Trophoblast cell (in vitro differentiated cells and primary cell): ENCODE measurements around the gene TPK1.

ENCODE experiments used
- DNase-seq, 2 donors: peaks; one replicate each; pipeline ENCODE4 v3.0.0-alpha.2; 2016
- H2AFZ ChIP-seq: 2 replicates; pipeline ENCODE4 v1.6.1; 2013; ENCODE audit warnings: low read length, moderate library complexity, mild to moderate bottlenecking; ENCODE audit not compliant: insufficient read depth, poor library complexity
- H2AK5ac ChIP-seq: 2 replicates; pipeline ENCODE4 v1.6.1; 2013; ENCODE audit warnings: mild to moderate bottlenecking, low read length
- H2BK120ac ChIP-seq: 2 replicates; pipeline ENCODE4 v1.6.1; 2013; ENCODE audit warnings: low read length, mild to moderate bottlenecking, moderate library complexity; ENCODE audit not compliant: insufficient read depth, poor library complexity
- H2BK12ac ChIP-seq: 2 replicates; pipeline ENCODE4 v1.6.1; 2013; ENCODE audit warnings: mild to moderate bottlenecking, low read length, moderate library complexity
- H2BK5ac ChIP-seq: 2 replicates; pipeline ENCODE4 v1.6.1; 2013; ENCODE audit warnings: low read length, low read depth, moderate library complexity, mild to moderate bottlenecking; ENCODE audit not compliant: poor library complexity
- H3K14ac ChIP-seq: 2 replicates; pipeline ENCODE4 v1.6.1; 2013; ENCODE audit warnings: mild to moderate bottlenecking, low read length
- H3K18ac ChIP-seq: 2 replicates; pipeline ENCODE4 v1.6.1; 2013; ENCODE audit warnings: mild to moderate bottlenecking, low read length
- H3K23ac ChIP-seq: 2 replicates; pipeline ENCODE4 v1.6.1; 2013; ENCODE audit warnings: low read length
- H3K27ac ChIP-seq: 2 replicates; pipeline ENCODE4 v1.5.1; 2013; ENCODE audit warnings: low read depth, mild to moderate bottlenecking, inconsistent platforms, low read length, moderate library complexity
- H3K27me3 ChIP-seq: 2 replicates; pipeline ENCODE4 v1.6.1; 2013; ENCODE audit warnings: inconsistent platforms, mild to moderate bottlenecking, low read length, moderate library complexity; ENCODE audit not compliant: insufficient read depth
- H3K36me3 ChIP-seq, 2 experiments: 1 replicate in 1 of 2; 2 replicates in 1 of 2; pipeline ENCODE4 v1.6.1; 2013; ENCODE audit warnings: low read length in 2 of 2, mild to moderate bottlenecking in 2 of 2, moderate library complexity in 1 of 2; ENCODE audit not compliant: insufficient read depth in 2 of 2, control insufficient read depth in 1 of 2
- H3K4ac ChIP-seq: 2 replicates; pipeline ENCODE4 v1.6.1; 2013; ENCODE audit warnings: low read depth, mild to moderate bottlenecking, low read length, moderate library complexity
- H3K4me1 ChIP-seq, 2 experiments: 1 replicate in 1 of 2; 2 replicates in 1 of 2; pipeline ENCODE4 v1.6.1; 2013; ENCODE audit warnings: low read length in 2 of 2, mild to moderate bottlenecking in 2 of 2, moderate library complexity in 1 of 2; ENCODE audit not compliant: insufficient read depth in 2 of 2, control insufficient read depth in 1 of 2
- H3K4me2 ChIP-seq: 2 replicates; pipeline ENCODE4 v1.6.1; 2013; ENCODE audit warnings: inconsistent platforms, mild to moderate bottlenecking, low read length, moderate library complexity
- H3K4me3 ChIP-seq: 2 replicates; pipeline ENCODE4 v1.5.1; 2013; ENCODE audit warnings: mild to moderate bottlenecking, low read depth, low read length, inconsistent platforms
- H3K79me1 ChIP-seq: one replicate; pipeline ENCODE4 v1.6.1; 2013; ENCODE audit warnings: low read length
- H3K79me2 ChIP-seq: 2 replicates; pipeline ENCODE4 v1.6.1; 2013; ENCODE audit warnings: low read length, mild to moderate bottlenecking; ENCODE audit not compliant: control insufficient read depth, insufficient read depth, poor library complexity
- H3K9ac ChIP-seq: 2 replicates; pipeline ENCODE4 v1.6.1; 2013; ENCODE audit warnings: mild to moderate bottlenecking, low read length
- H3K9me3 ChIP-seq: 2 replicates; pipeline ENCODE4 v1.6.1; 2013; ENCODE audit warnings: low read depth, mild to moderate bottlenecking, control low read depth, inconsistent platforms, low read length; ENCODE audit not compliant: insufficient read depth
- H4K12ac ChIP-seq: 2 replicates; pipeline ENCODE4 v1.6.1; 2013; ENCODE audit warnings: low read depth, mild to moderate bottlenecking, low read length, moderate library complexity
- H4K8ac ChIP-seq: 2 replicates; pipeline ENCODE4 v1.6.1; 2013; ENCODE audit warnings: low read depth, mild to moderate bottlenecking, low read length, moderate library complexity
- H4K91ac ChIP-seq: one replicate; pipeline ENCODE4 v1.6.1; 2013; ENCODE audit warnings: low read depth, mild to moderate bottlenecking, low read length, moderate library complexity
- WGBS: extraction: QIAGEN DNeasy Blood & Tissue Kit; methylation state at CpG from one replicate; pipeline ENCODE4 v1.1.7; 2013; ENCODE audit warnings: missing lambda C conversion rate; ENCODE audit not compliant: insufficient read length, insufficient coverage; ENCODE audit errors: extremely low coverage; 5-methylcytosine and 5-hydroxymethylcytosine counted together

The TPK1 gene

GRCh38 chr7:144725070-144725469, 110.8 kb downstream of the TPK1 start:
- Histone ChIP-seq H4K12ac (no peak overlapping the region), H3K27me3 (no peaks in the 10 kb centered on the region), H3K79me1 (no peaks in the 10 kb centered on the region), H4K8ac (no peak overlapping the region), H3K79me2 (no peaks in the 10 kb centered on the region), H2BK120ac (no peak overlapping the region), H3K18ac (no peak overlapping the region), H3K27ac (no peak overlapping the region), H2BK12ac (no peak overlapping the region), H3K14ac (no peak overlapping the region), H3K4ac (no peak overlapping the region), H2BK5ac (no peak overlapping the region), H3K9me3 (no peaks in the 10 kb centered on the region), H3K4me3 (no peak overlapping the region), H3K36me3 (no peaks in the 10 kb centered on the region), H3K23ac (no peak overlapping the region), H2AK5ac (no peak overlapping the region), H3K4me1 (no peaks in the 10 kb centered on the region), H3K9ac (no peak overlapping the region), H3K4me2 (no peak overlapping the region), H4K91ac (no peak overlapping the region), H2AFZ (no peak overlapping the region)
- WGBS: no CpG with 5 or more reads among the region's 1 CpG
- DNase-seq: no peak

- Histone ChIP-seq H4K8ac (no peak overlapping the region), H3K79me2 (no peaks in the 10 kb centered on the region), H3K18ac (no peak overlapping the region), H3K4ac (no peak overlapping the region), H4K12ac (no peak overlapping the region), H4K91ac (no peak overlapping the region), H3K27me3 (no peaks in the 10 kb centered on the region), H3K4me1 (no peaks in the 10 kb centered on the region), H3K9me3 (peaks cover 2% of the 10 kb centered on the region), H3K4me3 (no peak overlapping the region), H2BK12ac (no peak overlapping the region), H3K23ac (no peak overlapping the region), H2AK5ac (no peak overlapping the region), H3K4me2 (no peak overlapping the region), H3K36me3 (no peaks in the 10 kb centered on the region), H2BK120ac (no peak overlapping the region), H3K79me1 (no peaks in the 10 kb centered on the region), H2AFZ (no peak overlapping the region), H3K27ac (no peak overlapping the region), H3K14ac (no peak overlapping the region), H2BK5ac (no peak overlapping the region), H3K9ac (no peak overlapping the region)
- 100% methylated on average over 2 of the region's 4 CpGs for WGBS
- DNase-seq: no peak
These were observed 112.6 kb downstream of the TPK1 start for GRCh38 chr7:144723301-144723700.

GRCh38 chr7:144720710-144721109, 115.1 kb downstream of the TPK1 start:
- no peaks in the 10 kb centered on the region for H3K36me3 ChIP-seq
- H3K9me3 ChIP-seq: peaks cover 7% of the 10 kb centered on the region
- no peak overlapping the region for H3K14ac ChIP-seq
- no peak overlapping the region for H3K4me2 ChIP-seq
- H2BK5ac ChIP-seq: no peak overlapping the region
- no peaks in the 10 kb centered on the region for H3K4me1 ChIP-seq
- no peaks in the 10 kb centered on the region for H3K79me1 ChIP-seq
- no peak overlapping the region for H3K4ac ChIP-seq
- H3K23ac ChIP-seq: no peak overlapping the region
- H2AK5ac ChIP-seq: no peak overlapping the region
- no peak overlapping the region for H4K12ac ChIP-seq
- no peak overlapping the region for H3K27ac ChIP-seq
- H2AFZ ChIP-seq: no peak overlapping the region
- no peaks in the 10 kb centered on the region for H3K27me3 ChIP-seq
- no peak overlapping the region for H3K18ac ChIP-seq
- H3K4me3 ChIP-seq: no peak overlapping the region
- no peak overlapping the region for H2BK12ac ChIP-seq
- H2BK120ac ChIP-seq: no peak overlapping the region
- no peak for DNase-seq
- no CpG with 5 or more reads among the region's 3 CpGs for WGBS
- H4K91ac ChIP-seq: no peak overlapping the region
- no peak overlapping the region for H3K9ac ChIP-seq
- no peak overlapping the region for H4K8ac ChIP-seq
- no peaks in the 10 kb centered on the region for H3K79me2 ChIP-seq

- Histone ChIP-seq H3K9ac (no peak overlapping the region), H4K91ac (no peak overlapping the region), H3K18ac (no peak overlapping the region), H3K4me3 (no peak overlapping the region), H4K12ac (no peak overlapping the region), H3K14ac (no peak overlapping the region), H3K27ac (no peak overlapping the region), H4K8ac (no peak overlapping the region), H3K79me2 (no peaks in the 10 kb centered on the region), H3K4me1 (no peaks in the 10 kb centered on the region), H3K23ac (no peak overlapping the region), H2BK120ac (no peak overlapping the region), H2BK5ac (no peak overlapping the region), H3K9me3 (peaks cover 7% of the 10 kb centered on the region), H3K4ac (no peak overlapping the region), H2AK5ac (no peak overlapping the region), H3K79me1 (no peaks in the 10 kb centered on the region), H2AFZ (no peak overlapping the region), H3K4me2 (no peak overlapping the region), H3K36me3 (no peaks in the 10 kb centered on the region), H3K27me3 (no peaks in the 10 kb centered on the region), H2BK12ac (no peak overlapping the region)
- DNase-seq: peak; percentile 90 to 91
- no CpG with 5 or more reads among the region's 6 CpGs for WGBS
These were observed 115.7 kb downstream of the TPK1 start for GRCh38 chr7:144720149-144720548.
